SU-DHL-6 (cell line): Measurements from ENCODE around the gene NEK6.

Experiments used
- H2AFZ ChIP-seq: fragments of 200-600 bp; sonication (generic); 2 replicates; pipeline ENCODE4 v1.6.1; 2014; ENCODE audit warnings: low read depth, mild to moderate bottlenecking, moderate library complexity, mixed read lengths, antibody characterized with exemption, low read length; ENCODE audit not compliant: severe bottlenecking
- H3F3A ChIP-seq: fragments of 200-600 bp; shearing (Covaris generic); 2 replicates; pipeline ENCODE4 v1.6.0; 2016; ENCODE audit warnings: antibody characterized with exemption, mild to moderate bottlenecking; ENCODE audit not compliant: insufficient read depth
- H3K27ac ChIP-seq: fragments of 200-600 bp; sonication (generic); 2 replicates; pipeline ENCODE4 v1.5.1; 2016; ENCODE audit warnings: low read depth, mild to moderate bottlenecking, low read length, moderate library complexity, mixed read lengths
- H3K27me3 ChIP-seq: fragments of 200-600 bp; sonication (generic), shearing (Covaris generic); 2 replicates; pipeline ENCODE4 v1.6.0; 2014; ENCODE audit warnings: mild to moderate bottlenecking, low read length
- H3K36me3 ChIP-seq: fragments of 200-600 bp; sonication (generic); 2 replicates; pipeline ENCODE4 v1.6.1; 2014; ENCODE audit warnings: mild to moderate bottlenecking, low read length, mixed read lengths
- H3K4me2 ChIP-seq: fragments of 300-600, 200-600 bp; shearing (Covaris generic), sonication (generic); 2 replicates; pipeline ENCODE4 v1.6.0; 2014; ENCODE audit warnings: low read length, low read depth, mild to moderate bottlenecking; ENCODE audit not compliant: poor library complexity, severe bottlenecking
- H3K4me3 ChIP-seq: fragments of 200-600 bp; sonication (generic); 2 replicates; pipeline ENCODE4 v1.5.1; 2014; ENCODE audit warnings: antibody characterized with exemption, low read length, mild to moderate bottlenecking, mixed read lengths; ENCODE audit not compliant: insufficient read depth, poor library complexity, severe bottlenecking
- H3K79me2 ChIP-seq: fragments of 200-600 bp; sonication (generic); 2 replicates; pipeline ENCODE4 v1.6.1; 2014; ENCODE audit warnings: mild to moderate bottlenecking, low read length, moderate library complexity; ENCODE audit not compliant: insufficient read depth
- H3K9ac ChIP-seq: fragments of 200-600 bp; sonication (generic); 2 replicates; pipeline ENCODE4 v1.7.0; 2014; ENCODE audit warnings: mild to moderate bottlenecking, low read length
- H3K9me2 ChIP-seq: fragments of 200-600 bp; sonication (generic); replicated peaks from 2 replicates; pipeline ENCODE4 v1.6.1; 2014; ENCODE audit warnings: low read length; ENCODE audit not compliant: insufficient read depth
- H3K9me3 ChIP-seq: fragments of 200-600 bp; sonication (generic); 2 replicates; pipeline ENCODE4 v1.6.1; 2014; ENCODE audit warnings: low read length, mixed read lengths; ENCODE audit not compliant: insufficient read depth
- H4K20me1 ChIP-seq: fragments of 200-600 bp; sonication (generic); 2 replicates; pipeline ENCODE4 v1.6.1; 2014; ENCODE audit warnings: low read depth, mild to moderate bottlenecking, antibody characterized with exemption, low read length, moderate library complexity, mixed read lengths
- CTCF ChIP-seq: fragments of 200-600 bp; sonication (generic); IDR thresholded peaks from one replicate; pipeline ENCODE4 v1.5.1; 2017; ENCODE audit warnings: antibody characterized with exemption, mild to moderate bottlenecking, low read length, moderate library complexity; ENCODE audit not compliant: insufficient read depth, poor library complexity, severe bottlenecking
- EZH2phosphoT487 ChIP-seq: fragments of 200-600 bp; sonication (generic), shearing (Covaris generic); conservative IDR thresholded peaks from 2 replicates; pipeline ENCODE4 v1.6.1; 2018; ENCODE audit warnings: mild to moderate bottlenecking, antibody characterized with exemption, low read length, moderate library complexity, mixed read lengths

Gene NEK6

GRCh38 chr9:124372038-124372437, 114.3 kb downstream of the NEK6 start:
- H3K79me2 ChIP-seq = peaks cover 20% of the 10 kb centered on the region; the same call in 1 of the 2 replicates
- H3K9me3 ChIP-seq = peaks cover 4% of the 10 kb centered on the region; the same call in 1 of the 2 replicates
- H3K27ac ChIP-seq = no peak overlapping the region
- no peak overlapping the region for H3K4me3 ChIP-seq
- H3K9me2 ChIP-seq = no peaks in the 10 kb centered on the region
- no peak overlapping the region for H3K4me2 ChIP-seq
- no peak overlapping the region for H3K9ac ChIP-seq
- H3K36me3 ChIP-seq = 0 out of 2 replicates have a peak, but pooled peaks cover 3% of the 10 kb centered on the region
- H3F3A ChIP-seq = no peaks in the 10 kb centered on the region; the same call in 1 of the 2 replicates
- TF ChIP-seq EZH2phosphoT487 (no peak), CTCF (no peak)
- no peaks in the 10 kb centered on the region for H3K27me3 ChIP-seq
- H2AFZ ChIP-seq = no peak overlapping the region
- no peaks in the 10 kb centered on the region for H4K20me1 ChIP-seq

GRCh38 chr9:124373386-124373785, 115.6 kb downstream of the NEK6 start:
- Histone ChIP-seq H3K9me2 (no peaks in the 10 kb centered on the region), H3K9ac (no peak overlapping the region), H3K27me3 (no peaks in the 10 kb centered on the region), H3K4me2 (no peak overlapping the region), H3K4me3 (no peak overlapping the region), H3K27ac (no peak overlapping the region), H3K79me2 (peaks cover 20% of the 10 kb centered on the region; the same call in 1 of the 2 replicates), H3K9me3 (peaks cover 4% of the 10 kb centered on the region; the same call in 1 of the 2 replicates), H2AFZ (no peak overlapping the region), H3F3A (no peaks in the 10 kb centered on the region; the same call in 1 of the 2 replicates), H4K20me1 (no peaks in the 10 kb centered on the region), H3K36me3 (0 out of 2 replicates have a peak, but pooled peaks cover 3% of the 10 kb centered on the region)
- TF ChIP-seq EZH2phosphoT487 = no peak
- no peak for TF ChIP-seq CTCF

GRCh38 chr9:124373851-124374250, 116.1 kb downstream of the NEK6 start:
- H3K9ac ChIP-seq = no peak overlapping the region
- peaks cover 4% of the 10 kb centered on the region; the same call in 1 of the 2 replicates for H3K9me3 ChIP-seq
- H3K79me2 ChIP-seq = peaks cover 20% of the 10 kb centered on the region; the same call in 1 of the 2 replicates
- no peak overlapping the region for H3K4me2 ChIP-seq
- no peak overlapping the region for H3K4me3 ChIP-seq
- H3K9me2 ChIP-seq = no peaks in the 10 kb centered on the region
- no peaks in the 10 kb centered on the region for H3K27me3 ChIP-seq
- no peak overlapping the region for H2AFZ ChIP-seq
- no peak for TF ChIP-seq CTCF
- no peak overlapping the region for H3K27ac ChIP-seq
- 0 out of 2 replicates have a peak, but pooled peaks cover 3% of the 10 kb centered on the region for H3K36me3 ChIP-seq
- no peaks in the 10 kb centered on the region; the same call in 1 of the 2 replicates for H3F3A ChIP-seq
- no peaks in the 10 kb centered on the region for H4K20me1 ChIP-seq
